Tibial nerve (tissue), 3 donors: ENCODE measurements around the gene PURB.

Source experiments
- POLR2A ChIP-seq, 2 donors: fragments of 450-650 bp; IDR thresholded peaks; one replicate each; pipeline ENCODE4 v1.6.1; 2017; ENCODE audit warnings: antibody characterized with exemption in 2 of 2, mild to moderate bottlenecking in 2 of 2, moderate library complexity in 2 of 2
- TF ChIP-seq, protein P1 (sequence below), 5 experiments: fragments of 200-600 bp in 3 of 5; fragments of 450-650 bp in 2 of 5; sonication (generic) in 3 of 5; IDR thresholded peaks; one replicate each; pipeline ENCODE4 v1.5.1; 2016 to 2019; ENCODE audit warnings: antibody characterized with exemption in 5 of 5, mild to moderate bottlenecking in 3 of 5, moderate library complexity in 2 of 5

DNA sequence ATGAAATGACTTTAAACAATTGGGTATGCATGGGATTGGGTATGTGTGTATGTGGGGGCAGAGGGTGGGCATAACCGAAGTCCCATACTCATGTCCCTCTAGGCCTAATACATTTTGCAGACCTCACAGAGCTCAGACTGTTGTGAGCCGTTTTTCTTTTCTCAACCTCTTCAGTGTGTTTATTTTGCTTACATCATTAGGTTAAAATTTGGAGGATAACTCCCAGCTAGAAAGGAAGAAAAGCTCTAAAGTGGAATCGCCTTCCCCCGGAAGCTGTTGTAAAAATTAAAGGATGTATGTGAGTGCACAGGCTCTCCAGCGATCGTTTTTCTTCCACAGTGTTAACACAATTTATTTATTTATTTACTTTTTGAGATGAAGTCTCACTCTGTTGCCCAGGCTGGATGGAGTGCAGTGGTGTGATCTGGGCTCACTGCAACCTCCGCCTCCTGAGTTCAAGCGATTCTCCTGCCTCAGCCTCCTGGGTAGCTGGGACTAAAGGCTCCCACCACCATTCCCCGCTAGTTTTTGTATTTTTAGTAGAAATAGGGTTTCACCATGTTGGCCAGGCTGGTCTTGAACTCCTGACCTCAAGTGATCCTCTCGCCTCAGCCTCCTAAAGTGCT lies 36.0 kb downstream of the PURB start:
- TF ChIP-seq, protein P1, sequence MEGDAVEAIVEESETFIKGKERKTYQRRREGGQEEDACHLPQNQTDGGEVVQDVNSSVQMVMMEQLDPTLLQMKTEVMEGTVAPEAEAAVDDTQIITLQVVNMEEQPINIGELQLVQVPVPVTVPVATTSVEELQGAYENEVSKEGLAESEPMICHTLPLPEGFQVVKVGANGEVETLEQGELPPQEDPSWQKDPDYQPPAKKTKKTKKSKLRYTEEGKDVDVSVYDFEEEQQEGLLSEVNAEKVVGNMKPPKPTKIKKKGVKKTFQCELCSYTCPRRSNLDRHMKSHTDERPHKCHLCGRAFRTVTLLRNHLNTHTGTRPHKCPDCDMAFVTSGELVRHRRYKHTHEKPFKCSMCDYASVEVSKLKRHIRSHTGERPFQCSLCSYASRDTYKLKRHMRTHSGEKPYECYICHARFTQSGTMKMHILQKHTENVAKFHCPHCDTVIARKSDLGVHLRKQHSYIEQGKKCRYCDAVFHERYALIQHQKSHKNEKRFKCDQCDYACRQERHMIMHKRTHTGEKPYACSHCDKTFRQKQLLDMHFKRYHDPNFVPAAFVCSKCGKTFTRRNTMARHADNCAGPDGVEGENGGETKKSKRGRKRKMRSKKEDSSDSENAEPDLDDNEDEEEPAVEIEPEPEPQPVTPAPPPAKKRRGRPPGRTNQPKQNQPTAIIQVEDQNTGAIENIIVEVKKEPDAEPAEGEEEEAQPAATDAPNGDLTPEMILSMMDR (IDR thresholded peaks at IDR 0.05) = no peak
- no peak for TF ChIP-seq POLR2A (IDR thresholded peaks at IDR 0.05)
